ENCODE measurements around the gene ORC6. TPM values are rescaled to one million over a fixed set of nuclear protein-coding genes. Genes with fewer than 3 reads are reported as not detected.
"Not testable (repeated sequence)": the region's sequence is repeated elsewhere in the genome, so short reads cannot be mapped to it uniquely, and the experiment has no call there.

ORC6 gene
- total RNA-seq, 1 donor from 2014 or later, result 31.0 TPM

DNA sequence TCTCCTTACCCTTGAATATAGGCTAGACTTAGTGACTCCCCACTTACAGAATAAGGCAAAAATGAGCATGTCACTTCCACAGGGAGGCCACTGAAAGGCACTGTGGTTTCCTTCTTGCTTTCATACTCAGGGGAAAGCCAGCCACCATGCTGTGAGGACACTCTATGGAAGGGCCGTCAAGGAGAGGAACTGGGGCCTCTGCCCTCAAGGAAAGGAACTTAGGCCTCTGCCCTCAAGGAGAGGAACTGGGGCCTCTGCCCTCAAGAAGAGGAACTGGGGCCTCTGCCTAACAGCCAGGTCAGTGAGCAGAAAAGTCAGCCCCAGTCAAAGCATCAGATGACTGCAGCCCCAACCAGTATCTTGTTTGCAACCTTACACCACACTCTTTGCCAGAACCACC lies 30.5 kb upstream of the ORC6 start:
- H3K9me3 Mint-ChIP-seq, result no peaks in the 10 kb centered on the region
- no peaks in the 10 kb centered on the region for H3K27me3 Mint-ChIP-seq (ENCODE audit: low read depth)
- H3K27ac Mint-ChIP-seq, result no peak overlapping the region
- H3K36me3 Mint-ChIP-seq, result peaks cover 33% of the 10 kb centered on the region
- TF ChIP-seq, protein P1, sequence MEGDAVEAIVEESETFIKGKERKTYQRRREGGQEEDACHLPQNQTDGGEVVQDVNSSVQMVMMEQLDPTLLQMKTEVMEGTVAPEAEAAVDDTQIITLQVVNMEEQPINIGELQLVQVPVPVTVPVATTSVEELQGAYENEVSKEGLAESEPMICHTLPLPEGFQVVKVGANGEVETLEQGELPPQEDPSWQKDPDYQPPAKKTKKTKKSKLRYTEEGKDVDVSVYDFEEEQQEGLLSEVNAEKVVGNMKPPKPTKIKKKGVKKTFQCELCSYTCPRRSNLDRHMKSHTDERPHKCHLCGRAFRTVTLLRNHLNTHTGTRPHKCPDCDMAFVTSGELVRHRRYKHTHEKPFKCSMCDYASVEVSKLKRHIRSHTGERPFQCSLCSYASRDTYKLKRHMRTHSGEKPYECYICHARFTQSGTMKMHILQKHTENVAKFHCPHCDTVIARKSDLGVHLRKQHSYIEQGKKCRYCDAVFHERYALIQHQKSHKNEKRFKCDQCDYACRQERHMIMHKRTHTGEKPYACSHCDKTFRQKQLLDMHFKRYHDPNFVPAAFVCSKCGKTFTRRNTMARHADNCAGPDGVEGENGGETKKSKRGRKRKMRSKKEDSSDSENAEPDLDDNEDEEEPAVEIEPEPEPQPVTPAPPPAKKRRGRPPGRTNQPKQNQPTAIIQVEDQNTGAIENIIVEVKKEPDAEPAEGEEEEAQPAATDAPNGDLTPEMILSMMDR (IDR thresholded peaks at IDR 0.05; ENCODE audit: unreplicated experiment), result no peak
- no peaks in the 10 kb centered on the region for H3K4me1 Mint-ChIP-seq
- no peak overlapping the region for H3K4me3 Mint-ChIP-seq
- DNase-seq (ENCODE audit: low spot score in 2 of 2, unreplicated experiment in 2 of 2), result no peak

DNA sequence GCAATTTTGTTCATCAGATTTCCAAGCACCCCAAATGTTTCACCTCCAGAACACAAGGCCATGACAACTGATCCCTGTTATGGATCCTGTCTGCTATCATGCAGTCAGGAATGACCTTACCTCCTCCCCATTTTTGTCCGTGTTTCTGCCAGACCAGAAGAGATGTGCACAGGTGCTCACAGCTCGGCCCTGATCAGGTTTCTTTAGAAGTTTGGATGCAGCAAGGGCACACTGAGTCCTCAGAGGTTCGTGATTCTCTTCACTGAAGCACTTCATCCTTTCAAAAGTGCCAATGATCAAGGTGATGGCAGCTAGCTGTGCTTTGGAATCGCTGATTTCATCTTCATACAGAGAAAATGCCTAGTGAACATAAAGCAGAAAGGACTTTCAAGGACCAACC lies 27.3 kb upstream of the ORC6 start:
- Mint-ChIP-seq H3K27ac (no peak overlapping the region), H3K36me3 (peaks cover 44% of the 10 kb centered on the region), H3K27me3 (ENCODE audit: low read depth) (no peaks in the 10 kb centered on the region)

DNA sequence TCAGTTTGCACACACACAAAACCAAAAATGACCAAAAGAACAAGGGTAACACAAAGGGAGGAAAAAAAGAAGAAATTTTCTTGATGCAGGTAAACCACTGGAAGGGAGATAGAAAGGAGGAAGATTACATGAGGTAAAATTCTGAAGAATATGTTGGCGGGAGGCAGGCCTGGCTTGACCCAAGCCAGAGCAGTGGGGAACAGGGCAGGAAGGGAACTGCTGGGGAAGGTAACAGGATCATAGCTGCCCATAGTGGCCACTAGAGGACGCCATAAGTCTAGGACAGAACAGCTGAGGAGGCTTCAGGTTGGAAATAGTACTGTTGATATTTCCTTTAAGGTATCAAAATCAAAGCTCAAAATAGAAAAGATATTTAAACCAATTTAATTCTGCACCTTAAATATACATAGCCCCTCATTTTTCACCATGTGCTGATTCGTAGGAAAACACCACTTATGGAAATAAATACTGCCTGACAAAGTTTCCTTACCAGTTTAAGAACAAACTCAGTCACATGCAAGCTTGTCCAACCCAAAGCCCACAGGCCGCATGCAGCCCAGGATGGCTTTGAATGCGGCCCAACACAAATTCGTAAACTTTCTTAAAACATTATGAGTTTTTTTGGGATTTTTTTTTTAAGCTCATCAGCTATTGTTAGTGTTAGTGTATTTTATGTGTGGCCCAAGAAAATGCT lies 16.0 kb upstream of the ORC6 start:
- H3K4me1 Mint-ChIP-seq, result peaks cover 22% of the 10 kb centered on the region
- peaks cover 47% of the 10 kb centered on the region for H3K36me3 Mint-ChIP-seq
- H3K4me3 Mint-ChIP-seq, result no peak overlapping the region
- no peaks in the 10 kb centered on the region for H3K27me3 Mint-ChIP-seq (ENCODE audit: low read depth)
- H3K27ac Mint-ChIP-seq, result peak overlapping the region; percentile 55
- H3K9me3 Mint-ChIP-seq, result no peaks in the 10 kb centered on the region
- DNase-seq (ENCODE audit: low spot score in 2 of 2, unreplicated experiment in 2 of 2), result peak in 1 of 2 experiments; percentile 21
- TF ChIP-seq, protein P1 (IDR thresholded peaks at IDR 0.05; ENCODE audit: unreplicated experiment), result peak; percentile 68

More for the DNA sequence above, 27.3 kb upstream of the ORC6 start:
- TF ChIP-seq, protein P1 (IDR thresholded peaks at IDR 0.05; ENCODE audit: unreplicated experiment), result no peak
- H3K9me3 Mint-ChIP-seq, result no peaks in the 10 kb centered on the region
- H3K4me1 Mint-ChIP-seq, result no peaks in the 10 kb centered on the region
- no peak for DNase-seq (ENCODE audit: low spot score in 2 of 2, unreplicated experiment in 2 of 2)
- H3K4me3 Mint-ChIP-seq, result no peak overlapping the region

DNA sequence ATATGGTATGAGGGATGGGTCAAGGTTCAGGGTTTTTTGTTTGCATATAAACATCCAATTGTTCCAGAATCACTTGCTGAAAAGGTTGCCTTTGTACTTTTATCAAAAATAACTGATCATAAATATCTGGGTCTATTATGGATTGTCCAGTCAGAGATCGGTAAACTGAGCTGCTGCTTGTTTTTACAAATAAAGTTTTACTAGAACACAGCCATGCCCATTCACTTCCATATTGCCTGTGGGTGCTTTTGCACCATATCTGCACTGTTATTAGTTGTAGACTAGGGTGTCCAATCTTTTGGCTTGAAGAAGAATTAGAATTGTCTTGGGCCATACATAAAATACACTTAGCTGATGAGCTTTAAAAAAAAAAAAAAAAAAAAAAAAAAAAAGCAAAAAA lies 11.5 kb upstream of the ORC6 start:
- H3K36me3 Mint-ChIP-seq, result peaks cover 36% of the 10 kb centered on the region
- H3K27me3 Mint-ChIP-seq (ENCODE audit: low read depth); DNase-seq (ENCODE audit: low spot score in 2 of 2, unreplicated experiment in 2 of 2); H3K4me3 Mint-ChIP-seq; H3K9me3 Mint-ChIP-seq; H3K27ac Mint-ChIP-seq: not testable (repeated sequence)
- peaks cover 13% of the 10 kb centered on the region for H3K4me1 Mint-ChIP-seq

DNA sequence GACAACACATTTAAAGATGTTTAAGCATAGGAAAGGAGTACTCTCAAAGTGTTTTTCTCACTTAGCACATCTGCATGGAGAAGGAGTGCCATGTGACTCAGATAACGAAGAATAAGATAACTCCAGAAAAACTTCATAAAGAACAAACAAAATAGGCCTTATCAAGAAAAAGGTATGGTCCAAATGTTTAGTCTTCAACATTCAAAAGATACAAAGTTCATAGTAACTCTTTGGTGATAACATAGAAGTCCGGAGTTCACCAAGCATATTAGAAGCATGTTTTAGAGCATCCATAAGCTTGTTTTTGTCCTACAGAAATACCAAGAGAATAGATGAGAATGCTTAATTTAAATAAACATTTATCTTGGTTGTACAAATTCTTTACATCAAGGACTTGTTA lies 7.6 kb upstream of the ORC6 start:
- not testable (repeated sequence) for H3K27me3 Mint-ChIP-seq (ENCODE audit: low read depth); H3K27ac Mint-ChIP-seq; DNase-seq (ENCODE audit: low spot score in 2 of 2, unreplicated experiment in 2 of 2); H3K4me3 Mint-ChIP-seq; H3K9me3 Mint-ChIP-seq
- peaks cover 18% of the 10 kb centered on the region for H3K36me3 Mint-ChIP-seq
- peaks cover 15% of the 10 kb centered on the region for H3K4me1 Mint-ChIP-seq

DNA sequence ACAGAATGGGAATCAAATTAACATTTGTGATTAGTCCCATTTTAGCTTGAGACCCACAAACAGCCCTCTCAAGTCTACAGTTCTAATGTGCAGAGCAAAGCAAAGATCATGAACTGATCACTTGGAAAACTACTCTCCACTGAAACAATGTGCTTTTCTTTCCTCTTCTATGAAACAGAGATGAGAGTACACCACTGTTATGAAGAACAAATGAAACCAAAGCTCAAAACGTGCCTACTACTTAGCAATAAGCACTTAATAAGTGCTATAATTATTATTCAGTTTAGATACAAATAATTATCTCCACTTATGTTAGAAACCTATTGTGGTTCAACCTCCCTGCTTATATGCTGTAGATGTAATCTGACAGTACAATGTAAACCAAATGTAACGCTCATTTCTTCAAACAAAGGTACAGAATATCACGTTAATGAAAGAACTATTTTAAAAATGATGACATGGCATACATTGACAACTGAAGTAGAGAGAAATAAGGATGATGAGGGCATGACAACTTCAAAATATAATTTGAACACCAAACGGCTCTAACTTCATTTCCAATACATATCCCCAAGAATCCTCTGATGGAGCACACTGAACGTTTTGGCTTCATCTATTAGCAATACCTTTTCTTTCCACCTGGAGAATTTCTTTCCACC lies 2.5 kb upstream of the ORC6 start:
- TF ChIP-seq, protein P1 (IDR thresholded peaks at IDR 0.05; ENCODE audit: unreplicated experiment), result no peak
- H3K4me1 Mint-ChIP-seq, result peaks cover 29% of the 10 kb centered on the region
- H3K36me3 Mint-ChIP-seq, result no peaks in the 10 kb centered on the region
- H3K9me3 Mint-ChIP-seq, result no peaks in the 10 kb centered on the region
- no peaks in the 10 kb centered on the region for H3K27me3 Mint-ChIP-seq (ENCODE audit: low read depth)
- no peak for DNase-seq (ENCODE audit: low spot score in 2 of 2, unreplicated experiment in 2 of 2)
- no peak overlapping the region for H3K27ac Mint-ChIP-seq
- H3K4me3 Mint-ChIP-seq, result no peak overlapping the region

Data from mesothelial cell of epicardium (in vitro differentiated cells).